ENCODE measurements around the gene DCBLD1.

Gene DCBLD1

GRCh38 chr6:117548797-117549301 is 66.4 kb downstream of the DCBLD1 start (continued):
- TF ChIP-seq ZNF518A (tag by site-specific recombination; conservative IDR thresholded peaks at IDR 0.05; ENCODE audit: low read depth) (no peak), ZNF514 (tag by site-specific recombination; IDR thresholded peaks at IDR 0.05) (no peak), HOXA7 (CRISPR knock-in tag; IDR thresholded peaks at IDR 0.05; ENCODE audit: borderline replicate concordance) (no peak), ZNF239 (tag by site-specific recombination; IDR thresholded peaks at IDR 0.05) (no peak), FEZF1 (tag by site-specific recombination; IDR thresholded peaks at IDR 0.05) (peak; percentile 69; the same call in 1 of the 2 replicates)

DNA sequence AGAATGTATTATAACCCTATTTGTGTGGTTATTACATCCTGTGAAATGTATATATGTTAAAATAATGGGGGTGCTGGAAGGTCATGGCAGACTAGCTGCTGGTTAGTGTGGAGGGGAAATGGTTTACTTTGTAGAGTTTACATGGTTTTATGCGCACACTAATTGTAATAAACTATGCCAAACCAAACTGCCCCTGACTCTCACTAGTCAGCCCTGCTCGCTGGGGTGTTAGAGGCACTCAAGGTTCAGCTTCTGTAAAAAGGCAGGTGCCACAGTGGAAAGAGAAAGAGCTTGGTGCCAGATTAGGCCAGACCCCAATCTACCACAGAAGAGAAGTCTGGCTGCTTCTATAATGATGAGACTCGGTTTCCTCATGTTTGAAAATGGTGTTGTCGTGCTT is 67.1 kb downstream of the DCBLD1 start:
- H3K4me3 ChIP-seq (ENCODE audit: low read depth, low read length): no peak overlapping the region
- H3K4me1 ChIP-seq (ENCODE audit: control insufficient read depth, insufficient read depth, low read length): peaks cover 4% of the 10 kb centered on the region; the same call in 1 of the 2 replicates
- CTCF ChIA-PET: interaction anchor here (0.6 to 4.1 kb wide), 6 partner anchors 10 to 144 kb away, joined by 3 to 45 read pairs (median 3); no protein-coding TSS in a partner anchor
- no peaks in the 10 kb centered on the region for H3K9me3 ChIP-seq (ENCODE audit: control insufficient read depth, insufficient read depth, low read depth, low read length)
- POLR2A ChIA-PET: interaction anchor here (1.3 kb wide), 1 partner anchor 13 kb away, joined by 4 read pairs; no protein-coding TSS in a partner anchor
- no peak for TF ChIP-seq ZBTB17 (tag by site-specific recombination; IDR thresholded peaks at IDR 0.05)
- TF ChIP-seq, protein P1, sequence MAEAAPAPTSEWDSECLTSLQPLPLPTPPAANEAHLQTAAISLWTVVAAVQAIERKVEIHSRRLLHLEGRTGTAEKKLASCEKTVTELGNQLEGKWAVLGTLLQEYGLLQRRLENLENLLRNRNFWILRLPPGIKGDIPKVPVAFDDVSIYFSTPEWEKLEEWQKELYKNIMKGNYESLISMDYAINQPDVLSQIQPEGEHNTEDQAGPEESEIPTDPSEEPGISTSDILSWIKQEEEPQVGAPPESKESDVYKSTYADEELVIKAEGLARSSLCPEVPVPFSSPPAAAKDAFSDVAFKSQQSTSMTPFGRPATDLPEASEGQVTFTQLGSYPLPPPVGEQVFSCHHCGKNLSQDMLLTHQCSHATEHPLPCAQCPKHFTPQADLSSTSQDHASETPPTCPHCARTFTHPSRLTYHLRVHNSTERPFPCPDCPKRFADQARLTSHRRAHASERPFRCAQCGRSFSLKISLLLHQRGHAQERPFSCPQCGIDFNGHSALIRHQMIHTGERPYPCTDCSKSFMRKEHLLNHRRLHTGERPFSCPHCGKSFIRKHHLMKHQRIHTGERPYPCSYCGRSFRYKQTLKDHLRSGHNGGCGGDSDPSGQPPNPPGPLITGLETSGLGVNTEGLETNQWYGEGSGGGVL (tag by site-specific recombination; IDR thresholded peaks at IDR 0.05): no peak
- TF ChIP-seq, protein P2, sequence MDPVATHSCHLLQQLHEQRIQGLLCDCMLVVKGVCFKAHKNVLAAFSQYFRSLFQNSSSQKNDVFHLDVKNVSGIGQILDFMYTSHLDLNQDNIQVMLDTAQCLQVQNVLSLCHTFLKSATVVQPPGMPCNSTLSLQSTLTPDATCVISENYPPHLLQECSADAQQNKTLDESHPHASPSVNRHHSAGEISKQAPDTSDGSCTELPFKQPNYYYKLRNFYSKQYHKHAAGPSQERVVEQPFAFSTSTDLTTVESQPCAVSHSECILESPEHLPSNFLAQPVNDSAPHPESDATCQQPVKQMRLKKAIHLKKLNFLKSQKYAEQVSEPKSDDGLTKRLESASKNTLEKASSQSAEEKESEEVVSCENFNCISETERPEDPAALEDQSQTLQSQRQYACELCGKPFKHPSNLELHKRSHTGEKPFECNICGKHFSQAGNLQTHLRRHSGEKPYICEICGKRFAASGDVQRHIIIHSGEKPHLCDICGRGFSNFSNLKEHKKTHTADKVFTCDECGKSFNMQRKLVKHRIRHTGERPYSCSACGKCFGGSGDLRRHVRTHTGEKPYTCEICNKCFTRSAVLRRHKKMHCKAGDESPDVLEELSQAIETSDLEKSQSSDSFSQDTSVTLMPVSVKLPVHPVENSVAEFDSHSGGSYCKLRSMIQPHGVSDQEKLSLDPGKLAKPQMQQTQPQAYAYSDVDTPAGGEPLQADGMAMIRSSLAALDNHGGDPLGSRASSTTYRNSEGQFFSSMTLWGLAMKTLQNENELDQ (tag by site-specific recombination; IDR thresholded peaks at IDR 0.05; ENCODE audit: low read depth): no peak
- TF ChIP-seq ZNF561 (tag by site-specific recombination; IDR thresholded peaks at IDR 0.05; ENCODE audit: borderline replicate concordance): no peak
- TF ChIP-seq ZNF677 (tag by site-specific recombination; IDR thresholded peaks at IDR 0.05): no peak
- TF ChIP-seq ZNF114 (tag by site-specific recombination; IDR thresholded peaks at IDR 0.05): no peak
- no peak for TF ChIP-seq KLF16 (tag by site-specific recombination; IDR thresholded peaks at IDR 0.05)
- TF ChIP-seq KLF7 (tag by site-specific recombination; IDR thresholded peaks at IDR 0.05; ENCODE audit: borderline replicate concordance): no peak
- no peak for TF ChIP-seq ZNF571 (tag by site-specific recombination; IDR thresholded peaks at IDR 0.05)
- TF ChIP-seq ZSCAN30 (tag by site-specific recombination; IDR thresholded peaks at IDR 0.05): no peak
- no peak for TF ChIP-seq ZNF701 (tag by site-specific recombination; IDR thresholded peaks at IDR 0.05)
- no peak for TF ChIP-seq TRIM28 (IDR thresholded peaks at IDR 0.05; ENCODE audit: borderline replicate concordance, low read length)
- no peak for TF ChIP-seq ZNF274 (IDR thresholded peaks at IDR 0.05; ENCODE audit: low read length)
- no peak for TF ChIP-seq ZNF274 (tag by site-specific recombination; IDR thresholded peaks at IDR 0.05; ENCODE audit: borderline replicate concordance)
- H3K36me3 ChIP-seq (ENCODE audit: control insufficient read depth in 2 of 2, insufficient read depth in 1 of 2, low read length in 2 of 2): peaks cover 0 to 38% of the 10 kb centered on the region in 2 experiments; a peak in 1 of 3 replicates
- H3K27ac ChIP-seq (ENCODE audit: extremely low read depth, low read depth, low read length): no peak overlapping the region
